ENCODE results near the gene SCUBE3. TPM values are rescaled to one million over a fixed set of nuclear protein-coding genes. Genes with fewer than 3 reads are reported as not detected.

The SCUBE3 gene
- total and polyA plus RNA-seq, 2 of the 8 experiments (the other 6 are each of a cell fraction or from before 2014, with no cell fraction given) = 0.80 to 1.0 TPM

GRCh38 chr6:35177596-35177995 lies 36.2 kb upstream of the SCUBE3 start:
- Histone ChIP-seq H3K4me3 (ENCODE audit: extremely low read depth in 1 of 4, insufficient read depth in 2 of 4, low read depth in 3 of 4, low read length in 4 of 4) (no peak overlapping the region), H3K27me3 (replicated peaks in 1 of 4; ENCODE audit: control insufficient read depth in 3 of 4, extremely low read depth in 1 of 4, insufficient read depth in 3 of 4, low read length in 3 of 4) (peaks cover 0 to 11% (median 4%) of the 10 kb centered on the region in 4 experiments; a peak in 3 of 7 replicates), H3K4me1 (replicated peaks in 1 of 4; ENCODE audit: control insufficient read depth in 3 of 4, insufficient read depth in 4 of 4, low read length in 3 of 4) (peaks cover 0 to 5% (median 4%) of the 10 kb centered on the region in 4 experiments; a peak in 6 of 7 replicates), H3K79me2 (ENCODE audit: control insufficient read depth in 1 of 2, insufficient read depth in 2 of 2, low read length in 2 of 2) (no peaks in the 10 kb centered on the region), H4K20me1 (replicated peaks in 1 of 2; ENCODE audit: control insufficient read depth in 1 of 2, insufficient read depth in 2 of 2, low read length in 2 of 2) (no peaks in the 10 kb centered on the region), H3K18ac (ENCODE audit: extremely low read depth, low read length) (no peak overlapping the region), H2BK5ac (ENCODE audit: low read depth, low read length) (no peak overlapping the region), H2BK12ac (ENCODE audit: low read depth, low read length) (no peak overlapping the region), H4K8ac (ENCODE audit: extremely low read depth, insufficient read depth, low read length) (no peak overlapping the region), H3K14ac (ENCODE audit: insufficient read length) (no peak overlapping the region), H2BK20ac (ENCODE audit: low read length) (no peak overlapping the region), H2BK120ac (replicated peaks; ENCODE audit: low read depth, low read length) (no peak overlapping the region), H3K4ac (replicated peaks; ENCODE audit: insufficient read length, low read depth, low read length) (no peak overlapping the region), H4K91ac (replicated peaks; ENCODE audit: insufficient read length, low read length) (no peak overlapping the region), H2AK5ac (ENCODE audit: low read depth, low read length) (no peak overlapping the region), H3K4me2 (ENCODE audit: insufficient read depth in 1 of 2, low read depth in 2 of 2, low read length in 2 of 2) (no peak overlapping the region), H3K79me1 (ENCODE audit: low read depth, low read length) (no peaks in the 10 kb centered on the region), H3K56ac (replicated peaks; ENCODE audit: insufficient read length, low read depth, low read length) (no peak overlapping the region), H2AFZ (ENCODE audit: low read length) (no peak overlapping the region), H3K9ac (replicated peaks in 1 of 4; ENCODE audit: extremely low read depth in 1 of 4, low read depth in 3 of 4, low read length in 3 of 4) (no peak overlapping the region), H3K23ac (ENCODE audit: insufficient read length) (no peak overlapping the region), H3K27ac (ENCODE audit: low read depth, low read length) (no peak overlapping the region), H3K23me2 (ENCODE audit: low read depth, low read length) (no peaks in the 10 kb centered on the region; the same call in 1 of the 2 replicates), H2BK15ac (ENCODE audit: low read length) (no peak overlapping the region), H4K5ac (ENCODE audit: insufficient read length, low read depth, low read length) (no peak overlapping the region), H3K9me3 (ENCODE audit: insufficient read depth in 2 of 2, low read depth in 1 of 2, low read length in 1 of 2) (no peaks in the 10 kb centered on the region), H3K36me3 (ENCODE audit: control insufficient read depth in 2 of 4, insufficient read depth in 4 of 4, low read length in 3 of 4) (no peaks in the 10 kb centered on the region)
- DNase-seq (ENCODE audit: low read depth in 1 of 2, low spot score in 2 of 2) = no peak
- ChIA-PET CTCF (ENCODE audit: partially characterized antibody) (interaction anchor here (1.5 to 1.6 kb wide), 2 partner anchors 21 to 63 kb away, joined by 5 to 6 read pairs; no protein-coding TSS in a partner anchor), POLR2A (ENCODE audit: partially characterized antibody) (no interaction called here)
- 91% methylated on average over 2 of the region's 2 CpGs; no CpG with 5 or more reads in 1 of the 2 experiments for WGBS, 2 experiments (ENCODE audit: extremely low coverage in 1 of 2, insufficient coverage in 1 of 2, insufficient read length in 1 of 2, insufficient replicate concordance in 2 of 2, low coverage in 1 of 2, low lambda C conversion rate in 2 of 2, missing lambda C conversion rate in 1 of 2)
- no peak for FAIRE-seq
- TF ChIP-seq KDM4A (IDR thresholded peaks at IDR 0.05; ENCODE audit: low read depth, low read length, severe bottlenecking) (no peak), GABPA (IDR thresholded peaks at IDR 0.05; ENCODE audit: borderline replicate concordance, insufficient read depth, low read length) (no peak), CHD2 (IDR thresholded peaks at IDR 0.05; ENCODE audit: low read length) (no peak), GTF2F1 (IDR thresholded peaks at IDR 0.05; ENCODE audit: borderline replicate concordance, low read depth, low read length) (no peak), TAF7 (optimal IDR thresholded peaks at IDR 0.05; ENCODE audit: borderline replicate concordance, low read depth, low read length) (no peak)

All from H1 (cell line).